Measurements from ENCODE around the gene ACAT2. TPM values are rescaled to one million over a fixed set of nuclear protein-coding genes. Genes with fewer than 3 reads are reported as not detected.
"Not testable (repeated sequence)": the region's sequence is repeated elsewhere in the genome, so short reads cannot be mapped to it uniquely, and the experiment has no call there.

ACAT2 gene
- total and polyA plus RNA-seq, 2 donors (not counting 1 experiment from before 2014, with no cell fraction given): 6.5 to 31.1 TPM

- peaks cover 49% of the 10 kb centered on the region for H4K20me1 ChIP-seq (ENCODE audit: control insufficient read depth, insufficient read depth, low read length, poor library complexity, severe bottlenecking)
- H3K4me3 ChIP-seq (ENCODE audit: control extremely low read depth in 1 of 5, extremely low read depth in 1 of 5, insufficient read depth in 1 of 5, low read depth in 2 of 5, low read length in 4 of 5): peak overlapping the region; percentile 70 to 98 (median 93)
- H3K79me2 ChIP-seq (ENCODE audit: control insufficient read depth, insufficient read depth, low read length): peaks cover 73% of the 10 kb centered on the region
- POLR2A ChIA-PET: interaction anchor here (0.6 to 3.5 kb wide), 8 partner anchors 13 to 1199 kb away, joined by 3 to 28 read pairs (median 4); partner anchors contain the start of genes ACAT2, SOD2 and WTAP
- H3K9ac ChIP-seq (ENCODE audit: low read length): peak overlapping the region; percentile 79
- peak; percentile 54 for DNase-seq
- intact Hi-C loops (cut with micrococcal nuclease): loop anchor here (2.0 kb wide), 1 partner anchor 182 kb away; no protein-coding TSS in a partner anchor
- peak overlapping the region; percentile 80 for H2AFZ ChIP-seq (ENCODE audit: insufficient read depth, low read depth, low read length, poor library complexity, severe bottlenecking)
- no peaks in the 10 kb centered on the region for H3K27me3 ChIP-seq (replicated peaks in 1 of 4; ENCODE audit: control extremely low read depth in 1 of 4, control insufficient read depth in 3 of 4, insufficient read depth in 4 of 4, low read length in 3 of 4)
- H3K4me3 Mint-ChIP-seq: peak overlapping the region; percentile 100
- no peaks in the 10 kb centered on the region for H3K9me3 ChIP-seq (ENCODE audit: control extremely low read depth in 1 of 3, control insufficient read depth in 2 of 3, insufficient read depth in 1 of 3, low read length in 2 of 3)
- TF ChIP-seq EZH2 (IDR thresholded peaks at IDR 0.05; ENCODE audit: borderline replicate concordance, insufficient read depth, low read depth, low read length, poor library complexity, severe bottlenecking) (no peak), CTCF (IDR thresholded peaks at IDR 0.05) (no peak)
- H3K9me3 Mint-ChIP-seq (ENCODE audit: insufficient read depth): no peaks in the 10 kb centered on the region
- no peak for ATAC-seq (ENCODE audit: low read depth)
- peak overlapping the region; percentile 81 for H3K4me2 ChIP-seq (replicated peaks; ENCODE audit: low read depth, low read length, poor library complexity, severe bottlenecking)
- H3K4me1 Mint-ChIP-seq: peaks cover 50% of the 10 kb centered on the region
- H3K4me1 ChIP-seq (ENCODE audit: control insufficient read depth in 2 of 2, insufficient read depth in 2 of 2, low read length in 2 of 2): peaks cover 30 to 32% of the 10 kb centered on the region in 2 donors
- 16% methylated on average over 15 of the region's 18 CpGs for WGBS (ENCODE audit: insufficient coverage)
- peak overlapping the region; percentile 70 to 96 for H3K27ac ChIP-seq (ENCODE audit: low read length in 2 of 2)
- CTCF ChIA-PET: interaction anchor here (0.7 to 3.0 kb wide), 6 partner anchors 21 to 103 kb away, joined by 3 to 13 read pairs (median 4); partner anchors contain the start of gene SOD2
- peaks cover 7 to 50% of the 10 kb centered on the region in 2 experiments for H3K36me3 ChIP-seq (replicated peaks in 1 of 2; ENCODE audit: control extremely low read depth in 1 of 2, control insufficient read depth in 1 of 2, extremely low read depth in 1 of 2, insufficient read depth in 2 of 2, low read length in 1 of 2)
- peak overlapping the region; percentile 95 for H3K27ac Mint-ChIP-seq
- no peaks in the 10 kb centered on the region for H3K27me3 Mint-ChIP-seq
Observed at GRCh38 chr6:159790956-159791598, 29.2 kb downstream of the ACAT2 start.

GRCh38 chr6:159794976-159795375 is 33.1 kb downstream of the ACAT2 start:
- H3K27me3 ChIP-seq (replicated peaks in 1 of 4; ENCODE audit: control extremely low read depth in 1 of 4, control insufficient read depth in 3 of 4, insufficient read depth in 4 of 4, low read length in 3 of 4); CTCF ChIA-PET; H2AFZ ChIP-seq (ENCODE audit: insufficient read depth, low read depth, low read length, poor library complexity, severe bottlenecking); H3K9me3 ChIP-seq (ENCODE audit: control extremely low read depth in 1 of 3, control insufficient read depth in 2 of 3, insufficient read depth in 1 of 3, low read length in 2 of 3); H3K9me3 Mint-ChIP-seq (ENCODE audit: insufficient read depth); H3K4me2 ChIP-seq (replicated peaks; ENCODE audit: low read depth, low read length, poor library complexity, severe bottlenecking); intact Hi-C loops (cut with micrococcal nuclease); DNase-seq; H3K9ac ChIP-seq (ENCODE audit: low read length); H3K4me3 ChIP-seq (ENCODE audit: control extremely low read depth in 1 of 5, extremely low read depth in 1 of 5, insufficient read depth in 1 of 5, low read depth in 2 of 5, low read length in 4 of 5); H3K27me3 Mint-ChIP-seq; H3K27ac ChIP-seq (ENCODE audit: low read length in 2 of 2); H3K4me3 Mint-ChIP-seq; ATAC-seq (ENCODE audit: low read depth); POLR2A ChIA-PET; H3K27ac Mint-ChIP-seq: not testable (repeated sequence)
- peaks cover 37% of the 10 kb centered on the region for H4K20me1 ChIP-seq (ENCODE audit: control insufficient read depth, insufficient read depth, low read length, poor library complexity, severe bottlenecking)
- peaks cover 19% of the 10 kb centered on the region in 2 donors for H3K4me1 ChIP-seq (ENCODE audit: control insufficient read depth in 2 of 2, insufficient read depth in 2 of 2, low read length in 2 of 2)
- WGBS (ENCODE audit: insufficient coverage): 93% methylated on average over 6 of the region's 8 CpGs
- peaks cover 53% of the 10 kb centered on the region for H3K79me2 ChIP-seq (ENCODE audit: control insufficient read depth, insufficient read depth, low read length)
- peaks cover 30% of the 10 kb centered on the region for H3K4me1 Mint-ChIP-seq
- peaks cover 20 to 68% of the 10 kb centered on the region in 2 experiments for H3K36me3 ChIP-seq (replicated peaks in 1 of 2; ENCODE audit: control extremely low read depth in 1 of 2, control insufficient read depth in 1 of 2, extremely low read depth in 1 of 2, insufficient read depth in 2 of 2, low read length in 1 of 2)
